Endothelial cell of umbilical vein (primary cell): ENCODE measurements around the gene KDM5C. TPM values are rescaled to one million over a fixed set of nuclear protein-coding genes. Genes with fewer than 3 reads are reported as not detected.

ENCODE experiments used
- BruUV-seq: library from RNA; stranded (reverse); fragments of 400-500 nt; replicated peaks from 2 replicates; lab custom pipeline; 2021; lab: Mats Ljungman, UMichigan
- CTCF ChIA-PET: fragments of 300-600, 350-600 bp; sonication (Branson Sonifier 250); formaldehyde crosslinking; loops from one replicate; lab custom pipeline; 2021; ENCODE audit warnings: antibody characterized with exemption, inconsistent platforms; lab: Charles Lee
- POLR2A ChIA-PET: fragments of 300-600, 350-600 bp; sonication (Branson Sonifier 250); formaldehyde crosslinking; loops from one replicate; lab custom pipeline; 2021; ENCODE audit warnings: antibody characterized with exemption, inconsistent platforms; lab: Charles Lee
- DNase-seq: peaks from one replicate; pipeline ENCODE4 v3.0.0-alpha.2; 2011; ENCODE audit warnings: low read depth, low spot score
- FAIRE-seq: peaks from 2 replicates; lab custom pipeline; 2011; peaks lifted over from hg19 to GRCh38; lab: Jason Lieb, UNC
- H2AFZ ChIP-seq: 2 replicates; pipeline ENCODE4 v1.6.0; 2012; ENCODE audit warnings: low read depth, low read length, control low read depth, inconsistent platforms
- H3K27ac ChIP-seq: 2 replicates; pipeline ENCODE4 v1.5.1; 2011; ENCODE audit warnings: low read depth, mild to moderate bottlenecking, control low read depth, low read length, moderate library complexity; ENCODE audit not compliant: insufficient read depth
- H3K27me3 ChIP-seq, 2 experiments: 2 replicates each; pipeline versions ENCODE4 v1.6.0 to v1.6.1; 2011; ENCODE audit warnings: low read length in 2 of 2, mixed read lengths in 1 of 2; ENCODE audit not compliant: control insufficient read depth in 2 of 2, insufficient read depth in 2 of 2
- H3K36me3 ChIP-seq, 2 experiments: 2 replicates in 1 of 2; 3 replicates in 1 of 2; pipeline ENCODE4 v1.5.1; 2011; ENCODE audit warnings: low read length in 2 of 2, mild to moderate bottlenecking in 1 of 2, moderate library complexity in 1 of 2; ENCODE audit not compliant: control insufficient read depth in 2 of 2, insufficient read depth in 2 of 2; ENCODE audit errors: extremely low read depth in 1 of 2
- H3K4me1 ChIP-seq: 3 replicates; pipeline ENCODE4 v1.5.1; 2011; ENCODE audit warnings: mild to moderate bottlenecking, low read length; ENCODE audit not compliant: control insufficient read depth, insufficient read depth; ENCODE audit errors: extremely low read depth
- H3K4me2 ChIP-seq: 2 replicates; pipeline ENCODE4 v1.6.1; 2011; ENCODE audit warnings: low read length, control low read depth, mixed read lengths; ENCODE audit not compliant: insufficient read depth
- H3K4me3 ChIP-seq, 3 experiments: fragments of 200-600 bp in 1 of 3; sonication (generic), shearing (Covaris generic) in 1 of 3; replicated peaks in 1 of 3; 2 replicates each; pipeline ENCODE4 v1.5.1; 2011 to 2016; ENCODE audit warnings: control low read depth in 3 of 3, low read length in 3 of 3, mild to moderate bottlenecking in 2 of 3, inconsistent platforms in 1 of 3, low read depth in 1 of 3, moderate library complexity in 1 of 3; ENCODE audit not compliant: insufficient read depth in 1 of 3
- H3K79me2 ChIP-seq: 2 replicates; pipeline ENCODE4 v1.6.0; 2012; ENCODE audit warnings: low read length, inconsistent platforms; ENCODE audit not compliant: control insufficient read depth, insufficient read depth
- H3K9ac ChIP-seq: replicated peaks from 2 replicates; pipeline ENCODE3; 2011; ENCODE audit warnings: low read length, control low read depth; ENCODE audit not compliant: insufficient read depth; ENCODE audit errors: extremely low read depth
- H3K9me1 ChIP-seq: replicated peaks from 3 replicates; pipeline ENCODE4 v1.6.0; 2011; ENCODE audit warnings: mild to moderate bottlenecking, low read length; ENCODE audit not compliant: control insufficient read depth, insufficient read depth; ENCODE audit errors: extremely low read depth
- H3K9me3 ChIP-seq: replicated peaks from 2 replicates; pipeline ENCODE4 v1.5.1; 2012; ENCODE audit warnings: low read length, inconsistent platforms; ENCODE audit not compliant: control insufficient read depth, insufficient read depth
- H4K20me1 ChIP-seq: replicated peaks from 2 replicates; pipeline ENCODE3; 2011; ENCODE audit warnings: mild to moderate bottlenecking, low read length; ENCODE audit not compliant: control insufficient read depth, insufficient read depth; ENCODE audit errors: extremely low read depth
- CTCF ChIP-seq, 2 donors: IDR thresholded peaks; 1 replicate in 1 of 2; 2 replicates in 1 of 2; pipeline ENCODE4 v1.5.1; 2011; ENCODE audit warnings: low read length in 2 of 2, mild to moderate bottlenecking in 2 of 2, moderate library complexity in 2 of 2, control low read depth in 1 of 2, inconsistent platforms in 1 of 2, low read depth in 1 of 2; ENCODE audit not compliant: insufficient read depth in 1 of 2; ENCODE audit errors: extremely low read depth in 1 of 2
- EZH2 ChIP-seq: IDR thresholded peaks from 2 replicates; pipeline ENCODE4 v1.6.1; 2012; ENCODE audit warnings: borderline replicate concordance, low read depth, mild to moderate bottlenecking, moderate library complexity, low read length, inconsistent platforms; ENCODE audit not compliant: severe bottlenecking
- FOS ChIP-seq: IDR thresholded peaks from 2 replicates; pipeline ENCODE4 v1.6.1; 2011; ENCODE audit warnings: mild to moderate bottlenecking, low read length, moderate library complexity, borderline replicate concordance; ENCODE audit not compliant: insufficient read depth
- JUN ChIP-seq: IDR thresholded peaks from 2 replicates; pipeline ENCODE4 v1.6.1; 2011; ENCODE audit warnings: borderline replicate concordance, low read depth; ENCODE audit not compliant: insufficient read length, insufficient read depth
- MYC ChIP-seq: IDR thresholded peaks from one replicate; pipeline ENCODE4 v1.6.1; 2011; ENCODE audit warnings: mild to moderate bottlenecking, low read depth, low read length
- POLR2A ChIP-seq: IDR thresholded peaks from 2 replicates; pipeline ENCODE4 v1.6.1; 2012; ENCODE audit warnings: low read depth, mild to moderate bottlenecking, control low read depth, low read length
- POLR2AphosphoS5 ChIP-seq: IDR thresholded peaks from 2 replicates; pipeline ENCODE4 v1.6.1; 2012; ENCODE audit warnings: low read depth, mild to moderate bottlenecking, control low read depth, low read length, moderate library complexity; ENCODE audit not compliant: insufficient read depth
- dilution Hi-C: fragments of 300-500 bp; cut with MboI; formaldehyde crosslinking; loops from one replicate; pipeline ENCODE4 v1.15.0; 2019; ENCODE audit warnings: low sequenced_read_pairs; ENCODE audit not compliant: extremely low pct_ligation_motif_present
- intact Hi-C: fragments of 100-400 bp; cut with micrococcal nuclease; formaldehyde crosslinking; loops from one replicate; pipeline ENCODE4 v1.10.0; 2022
- polyA plus RNA-seq, 4 experiments: library from polyadenylated mRNA; depleted of rRNA in 3 of 4; stranded (reverse) in 3 of 4; unstranded in 1 of 4; fragments of >200 nt; gene quantifications; 2 replicates each; pipeline versions ENCODE4 v1.2.1 to v1.2.3, GENCODE V29; 2011 to 2012; ENCODE audit warnings: missing spikeins in 1 of 4
- total RNA-seq: library from RNA; stranded (reverse); gene quantifications from 2 replicates; pipeline ENCODE4 v1.2.3, GENCODE V29; 2021
- TF ChIP-seq, protein P1 (sequence below): IDR thresholded peaks from 2 replicates; pipeline ENCODE4 v1.6.1; 2011; ENCODE audit not compliant: insufficient read depth, insufficient read length

The KDM5C gene
- total and polyA plus RNA-seq, 2 donors (not counting 3 experiments of a cell fraction or from before 2014, with no cell fraction given), result 44.7 to 78.7 TPM

GRCh38 chrX:53239474-53239873, 14.5 kb upstream of the KDM5C start:
- Histone ChIP-seq H3K27me3 (no peaks in the 10 kb centered on the region), H3K9ac (no peak overlapping the region), H3K4me3 (no peak overlapping the region), H3K4me2 (no peak overlapping the region), H3K4me1 (no peaks in the 10 kb centered on the region), H3K79me2 (no peaks in the 10 kb centered on the region), H3K9me3 (no peaks in the 10 kb centered on the region), H3K9me1 (no peaks in the 10 kb centered on the region), H4K20me1 (no peaks in the 10 kb centered on the region), H2AFZ (no peak overlapping the region), H3K36me3 (peaks cover 0 to 2% of the 10 kb centered on the region in 2 experiments), H3K27ac (no peak overlapping the region)
- DNase-seq (no peak), FAIRE-seq (no peak)
- TF ChIP-seq CTCF (IDR thresholded peaks at IDR 0.05; ENCODE audit: extremely low read depth in 1 of 2, insufficient read depth in 1 of 2, low read depth in 1 of 2, low read length in 2 of 2), result peak in 1 of 2 donors; percentile 4
- TF ChIP-seq POLR2AphosphoS5, result no peak
- TF ChIP-seq EZH2, result no peak
- no peak for TF ChIP-seq JUN
- TF ChIP-seq POLR2A, result no peak
- TF ChIP-seq, protein P1, sequence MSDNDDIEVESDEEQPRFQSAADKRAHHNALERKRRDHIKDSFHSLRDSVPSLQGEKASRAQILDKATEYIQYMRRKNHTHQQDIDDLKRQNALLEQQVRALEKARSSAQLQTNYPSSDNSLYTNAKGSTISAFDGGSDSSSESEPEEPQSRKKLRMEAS, result no peak
- no peak for TF ChIP-seq MYC
- TF ChIP-seq FOS, result no peak
- ChIA-PET POLR2A (no interaction called here), CTCF (no interaction called here)
- BruUV-seq, result no TSS peak
- dilution Hi-C loops (no loop called here), intact Hi-C loops (no loop called here)
